HT1080 (cell line): ENCODE data around the gene AMBP. TPM values are rescaled to one million over a fixed set of nuclear protein-coding genes. Genes with fewer than 3 reads are reported as not detected.
"Not testable (repeated sequence)": the region's sequence is repeated elsewhere in the genome, so short reads cannot be mapped to it uniquely, and the experiment has no call there.

Source experiments
- DNase-seq: peaks from one replicate; pipeline ENCODE4 v3.0.0-alpha.2; 2015; ENCODE audit warnings: low read depth
- total RNA-seq: library from RNA; depleted of rRNA; stranded (reverse); fragments of >200 nt; shearing (Covaris generic); gene quantifications from 2 replicates; pipeline ENCODE4 v1.2.3, GENCODE V29; 2014

The AMBP gene
- total RNA-seq, 1 experiment from 2014 or later, result 0.47 TPM

- no peak for DNase-seq
Observed at GRCh38 chr9:114053246-114054005, 24.7 kb downstream of the AMBP start.

- DNase-seq, result no peak
Observed at GRCh38 chr9:114051706-114052105, 26.4 kb downstream of the AMBP start.

GRCh38 chr9:114051281-114051680 is 26.8 kb downstream of the AMBP start:
- DNase-seq, result no peak

GRCh38 chr9:114050646-114051045 is 27.5 kb downstream of the AMBP start:
- no peak for DNase-seq

GRCh38 chr9:114050226-114050568 is 27.9 kb downstream of the AMBP start:
- no peak for DNase-seq

- no peak for DNase-seq
Observed at GRCh38 chr9:114049441-114050225, 28.5 kb downstream of the AMBP start.

- no peak for DNase-seq
Observed at GRCh38 chr9:114048533-114049415, 29.3 kb downstream of the AMBP start.

GRCh38 chr9:114047717-114048116 is 30.4 kb downstream of the AMBP start:
- DNase-seq, result no peak

GRCh38 chr9:114046875-114047274 is 31.2 kb downstream of the AMBP start:
- peak; percentile 7 for DNase-seq

- DNase-seq, result no peak
Observed at GRCh38 chr9:114046237-114046755, 31.8 kb downstream of the AMBP start.

GRCh38 chr9:114043660-114044059 is 34.4 kb downstream of the AMBP start:
- DNase-seq, result not testable (repeated sequence)

GRCh38 chr9:114039484-114039883 is 38.6 kb downstream of the AMBP start:
- no peak for DNase-seq

- DNase-seq, result no peak
Observed at GRCh38 chr9:114038724-114039313, 39.3 kb downstream of the AMBP start.

- no peak for DNase-seq
Observed at GRCh38 chr9:114037961-114038723, 40.0 kb downstream of the AMBP start.

- no peak for DNase-seq
Observed at GRCh38 chr9:114037249-114037648, 40.9 kb downstream of the AMBP start.

GRCh38 chr9:114035845-114036801 is 42.0 kb downstream of the AMBP start:
- no peak for DNase-seq

GRCh38 chr9:114035221-114035844 is 42.8 kb downstream of the AMBP start:
- no peak for DNase-seq

- DNase-seq, result no peak
Observed at GRCh38 chr9:114034661-114035062, 43.4 kb downstream of the AMBP start.

GRCh38 chr9:114034196-114034595 is 43.9 kb downstream of the AMBP start:
- no peak for DNase-seq
